Stimulated activated CD8-positive, alpha-beta memory T cell treated with anti-CD3 and anti-CD28 coated beads, Interleukin-7, amount 100 ng/mL, for 1 hour (primary cell): ENCODE measurements around the gene CHIC1.
"Not testable (repeated sequence)": the region's sequence is repeated elsewhere in the genome, so short reads cannot be mapped to it uniquely, and the experiment has no call there.

Experiments
- DNase-seq, 2 donors: peaks; one replicate each; pipeline ENCODE4 v3.0.0-alpha.2; 2020; ENCODE audit warnings: low read depth in 2 of 2

Gene CHIC1

DNA sequence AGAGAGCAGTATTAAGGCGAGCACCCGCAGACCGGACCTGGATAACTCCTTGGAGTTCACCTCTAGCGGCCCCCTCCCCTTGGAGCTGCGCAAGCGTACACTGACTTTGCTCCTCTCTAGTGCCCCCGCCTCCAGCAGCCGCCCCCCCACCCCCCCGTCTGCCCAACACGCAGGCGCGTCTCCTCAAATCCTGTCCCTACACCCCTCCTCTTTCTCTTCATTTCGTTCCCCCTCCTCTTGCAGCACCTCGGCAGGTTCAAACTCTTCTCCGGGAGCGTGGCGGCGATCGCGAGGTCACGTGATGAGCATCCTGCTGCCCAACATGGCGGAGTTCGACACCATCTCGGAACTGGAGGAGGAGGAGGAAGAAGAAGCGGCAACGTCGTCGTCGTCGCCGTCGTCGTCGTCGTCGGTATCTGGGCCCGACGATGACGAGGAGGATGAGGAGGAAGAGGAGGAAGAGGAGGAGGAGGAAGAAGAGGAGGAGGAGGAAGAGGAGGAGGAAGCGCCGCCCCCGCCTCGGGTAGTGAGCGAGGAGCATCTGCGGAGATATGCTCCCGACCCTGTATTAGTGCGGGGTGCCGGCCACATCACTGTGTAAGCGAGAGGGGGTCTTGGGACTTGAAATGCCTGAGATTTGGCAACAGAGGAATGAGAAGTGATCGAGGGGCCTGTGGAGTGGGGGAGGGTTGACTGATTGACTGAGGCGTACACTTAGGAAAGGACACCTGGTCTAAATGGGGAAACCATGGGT, at the start of gene CHIC1:
TSS of gene CHIC1 (plus strand) at position 214 of the 754 bp plus-strand sequence. CDS start at position 302, 88 bp downstream.
- peak; percentile 30 to 48 for DNase-seq

GRCh38 chrX:73522823-73523222, 40.2 kb upstream of the CHIC1 start:
- DNase-seq = not testable (repeated sequence)

DNA sequence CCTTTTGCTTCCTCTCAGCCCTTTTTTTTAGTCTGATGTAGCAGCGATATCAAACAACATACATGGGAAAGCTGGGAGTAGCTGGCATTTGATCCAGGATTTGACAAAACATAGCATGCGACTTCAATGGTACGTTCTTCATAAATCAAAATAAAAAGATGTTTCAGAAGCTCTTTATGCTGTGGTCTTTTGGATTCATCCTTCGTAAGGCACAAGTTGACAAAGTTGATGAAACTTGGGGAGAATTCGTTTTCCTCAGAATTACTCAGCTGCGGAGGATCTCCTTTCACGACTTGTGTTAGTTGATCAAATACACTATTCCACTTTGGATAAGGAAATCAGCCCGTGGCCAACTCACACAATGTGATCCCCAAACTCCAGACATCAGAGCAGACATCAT, 38.1 kb upstream of the CHIC1 start:
- DNase-seq = no peak

DNA sequence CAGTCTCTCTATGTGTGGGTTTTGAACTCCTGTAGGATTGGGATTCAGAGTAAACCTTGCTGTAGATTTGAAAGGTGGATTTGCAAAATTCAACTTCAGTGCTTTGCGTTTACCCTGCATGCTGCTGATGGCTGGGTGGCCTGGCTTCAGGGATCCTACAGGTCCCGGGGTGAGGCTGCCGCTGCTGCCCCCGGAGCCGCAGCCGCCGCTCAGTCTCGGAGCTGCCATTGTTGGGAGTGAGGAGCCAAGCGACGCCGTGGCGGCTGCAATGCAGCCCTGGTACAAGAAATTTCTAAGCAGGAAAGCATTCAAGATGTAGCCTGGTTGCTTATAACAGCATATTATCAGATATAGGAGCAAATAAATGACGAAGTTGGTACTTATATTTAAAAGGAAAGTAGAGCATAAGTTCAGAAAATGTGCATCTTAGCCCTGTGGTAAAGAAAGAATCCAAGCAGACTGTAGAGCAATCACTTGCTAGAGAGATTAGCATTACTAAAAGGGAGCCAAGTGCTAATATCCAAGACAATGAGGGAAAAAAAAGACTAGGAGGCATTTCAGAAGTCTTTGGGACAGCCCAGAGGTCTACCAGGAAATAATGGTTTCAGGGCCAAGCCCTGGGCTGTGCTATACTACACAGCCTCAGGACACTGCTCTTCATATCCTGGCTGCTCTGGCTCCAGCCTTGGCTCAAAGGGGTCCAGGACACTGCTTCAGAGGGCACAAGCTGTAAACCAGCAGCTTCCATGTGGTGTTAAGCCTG, 36.9 kb upstream of the CHIC1 start:
- no peak for DNase-seq

DNA sequence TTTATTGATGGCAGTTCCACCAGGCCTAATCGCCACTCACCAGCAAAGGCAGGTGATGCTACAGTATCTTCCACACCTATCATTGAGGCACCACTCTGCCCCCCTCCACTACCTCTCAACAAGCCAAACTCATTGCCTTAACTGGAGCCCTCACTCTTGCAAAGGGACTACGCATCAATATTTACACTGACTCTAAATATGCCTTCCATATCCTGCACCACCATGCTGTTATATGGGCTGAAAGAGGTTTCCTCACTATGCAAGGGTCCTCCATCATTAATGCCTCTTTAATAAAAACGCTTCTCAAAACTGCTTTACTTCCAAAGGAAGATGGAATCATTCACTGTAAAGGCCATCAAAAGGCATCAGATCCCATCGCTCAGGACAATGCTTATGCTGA, 31.3 kb upstream of the CHIC1 start:
- DNase-seq = not testable (repeated sequence)

GRCh38 chrX:73556159-73556558, 6.8 kb upstream of the CHIC1 start:
- no peak for DNase-seq

DNA sequence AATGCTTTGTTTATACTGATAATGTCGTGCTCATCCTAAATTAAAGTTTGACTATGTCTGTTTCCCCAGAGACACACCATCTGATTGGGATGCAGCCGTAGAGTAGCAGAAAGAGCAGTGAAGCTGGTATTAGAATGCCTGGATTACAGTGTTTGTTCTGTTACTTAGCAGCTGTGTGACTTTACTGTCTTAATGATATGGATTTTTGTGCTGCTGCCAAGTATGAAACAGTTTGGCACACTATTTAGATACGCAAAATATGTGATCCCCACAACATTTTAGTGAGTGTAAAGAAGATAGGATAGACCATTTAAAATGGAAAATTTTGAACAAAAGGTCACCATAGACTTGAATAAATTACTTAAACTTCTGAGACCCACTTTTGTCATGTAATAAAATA, 1.2 kb upstream of the CHIC1 start:
- DNase-seq = no peak

DNA sequence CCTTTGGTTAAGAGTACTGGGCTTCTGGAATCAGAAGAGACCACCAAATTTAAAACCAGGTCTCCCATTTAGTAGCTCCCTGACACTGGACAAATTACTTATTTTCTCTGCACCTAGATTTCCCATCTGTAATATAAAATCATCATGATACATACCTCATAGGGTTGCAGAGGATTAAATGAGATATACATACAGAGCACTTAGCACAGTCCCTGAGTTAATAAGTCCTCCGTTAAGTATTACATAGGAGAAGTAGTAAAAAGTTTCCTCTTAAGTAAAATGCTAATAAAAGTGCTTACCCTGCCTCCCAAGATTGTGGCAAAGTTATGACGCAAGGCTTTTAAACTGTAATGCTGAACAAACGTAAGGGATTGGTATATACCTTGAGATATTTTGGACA, 539 bp upstream of the CHIC1 start:
- no peak for DNase-seq

DNA sequence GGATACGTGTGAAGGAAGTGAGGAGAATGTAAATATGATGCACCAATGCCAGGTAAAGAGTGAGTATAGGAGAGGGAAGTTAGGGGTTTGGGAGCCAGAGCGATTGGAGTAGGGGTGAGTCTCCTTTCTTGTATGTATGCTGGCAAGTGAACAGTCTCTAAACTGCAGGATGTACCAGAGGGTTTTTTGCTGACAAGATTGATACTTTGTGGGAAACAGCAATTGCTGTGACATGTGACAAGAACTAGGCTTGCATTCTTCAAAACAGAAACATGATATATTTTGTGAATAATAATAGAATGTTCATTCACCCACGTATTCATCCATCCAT, 706 bp downstream of the CHIC1 start:
- DNase-seq = no peak

GRCh38 chrX:73577361-73577760, 14.4 kb downstream of the CHIC1 start:
- no peak for DNase-seq

GRCh38 chrX:73581002-73581628, 18.1 kb downstream of the CHIC1 start:
- no peak for DNase-seq

DNA sequence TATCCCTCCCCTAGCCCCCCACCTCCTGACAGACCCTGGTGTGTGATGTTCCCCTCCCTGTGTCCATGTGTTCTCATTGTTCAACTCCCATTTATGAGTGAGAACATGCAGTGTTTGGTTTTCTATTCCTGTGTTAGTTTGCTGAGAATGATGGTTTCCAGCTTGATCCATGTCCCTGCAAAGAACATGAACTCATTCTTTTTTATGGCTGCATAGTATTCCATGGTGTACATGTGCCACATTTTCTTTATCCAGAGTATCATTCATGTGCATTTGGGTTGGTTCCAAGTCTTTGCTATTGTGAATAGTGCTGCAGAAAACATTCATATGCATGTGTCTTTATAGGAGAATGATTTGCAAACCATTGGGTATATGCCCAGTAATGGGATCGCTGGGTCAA, 34.8 kb downstream of the CHIC1 start:
- not testable (repeated sequence) for DNase-seq

DNA sequence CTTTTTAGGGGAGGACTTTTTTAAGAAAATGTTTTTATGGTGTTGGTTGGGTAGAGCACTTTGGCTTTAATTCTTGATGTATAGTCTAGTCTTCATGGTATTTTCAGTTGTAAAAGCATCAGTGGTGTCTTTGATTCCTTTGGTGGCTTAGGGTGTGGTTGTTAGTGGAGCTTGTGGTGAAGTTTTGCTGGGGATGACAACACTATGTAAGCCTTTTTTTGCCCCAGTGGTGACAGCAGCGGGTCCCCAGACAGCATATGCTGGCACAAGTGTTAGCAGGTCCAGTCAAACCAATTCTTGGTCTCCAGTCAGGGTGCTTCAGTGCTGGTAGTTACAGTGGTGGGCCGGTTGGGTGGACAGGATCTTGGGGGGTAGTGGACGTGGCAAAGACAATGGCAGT, 52.0 kb downstream of the CHIC1 start:
- no peak for DNase-seq

- DNase-seq = not testable (repeated sequence)
Observed at GRCh38 chrX:73641669-73642068, 78.7 kb downstream of the CHIC1 start.

DNA sequence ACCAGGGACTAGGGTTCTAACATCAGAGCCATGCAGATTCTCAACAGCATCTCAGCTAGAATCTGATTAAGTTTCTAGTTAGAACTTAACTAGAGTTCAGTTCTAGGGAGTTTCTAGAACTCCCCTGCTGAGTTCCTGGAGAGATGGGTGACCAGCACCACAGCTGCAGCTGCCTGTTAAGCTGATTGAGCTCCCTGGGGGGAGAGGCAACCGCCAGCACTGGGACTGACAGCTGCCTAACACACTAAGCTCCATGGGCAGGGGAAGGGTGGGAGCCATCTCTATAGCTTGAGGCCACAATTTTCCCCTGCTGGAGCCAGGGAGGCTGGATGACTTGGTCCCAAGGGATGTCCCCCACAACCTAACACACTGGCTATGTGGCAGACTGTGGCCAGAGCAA, 84.2 kb downstream of the CHIC1 start:
- DNase-seq = no peak

DNA sequence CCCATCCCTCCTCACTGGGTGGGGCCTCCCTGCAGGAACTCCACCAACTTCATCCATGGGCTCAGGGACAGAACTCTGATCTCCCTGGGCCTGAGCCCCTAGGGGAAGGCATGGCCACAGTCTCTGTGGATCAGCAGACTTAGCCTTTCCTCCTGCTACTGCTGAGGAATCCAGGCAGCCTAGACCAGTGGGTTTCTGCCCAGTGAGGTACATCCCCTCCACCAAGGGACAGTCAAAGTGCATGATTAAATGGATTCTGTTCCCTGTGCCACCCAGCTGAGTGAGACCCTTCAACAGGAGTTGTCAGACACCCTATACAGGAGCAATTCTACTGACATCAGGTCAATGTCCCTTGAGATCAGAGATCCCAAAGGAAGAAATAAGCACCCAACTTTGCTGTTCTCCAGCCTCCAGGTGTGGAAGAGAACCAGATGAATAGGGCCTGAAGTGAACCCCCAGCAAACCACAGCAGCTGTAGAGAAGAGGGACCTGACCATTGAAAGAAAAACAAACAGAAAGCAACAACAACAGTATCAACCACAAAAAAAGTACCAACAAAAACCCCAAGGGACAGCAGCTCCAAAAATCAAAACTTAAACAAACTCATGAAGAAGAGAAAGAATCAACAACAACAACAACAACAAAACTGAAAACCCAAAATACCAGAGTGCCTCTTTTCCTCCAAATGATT, 84.8 kb downstream of the CHIC1 start:
- no peak for DNase-seq

- DNase-seq = not testable (repeated sequence)
Observed at GRCh38 chrX:73661322-73661721, 98.3 kb downstream of the CHIC1 start.

DNA sequence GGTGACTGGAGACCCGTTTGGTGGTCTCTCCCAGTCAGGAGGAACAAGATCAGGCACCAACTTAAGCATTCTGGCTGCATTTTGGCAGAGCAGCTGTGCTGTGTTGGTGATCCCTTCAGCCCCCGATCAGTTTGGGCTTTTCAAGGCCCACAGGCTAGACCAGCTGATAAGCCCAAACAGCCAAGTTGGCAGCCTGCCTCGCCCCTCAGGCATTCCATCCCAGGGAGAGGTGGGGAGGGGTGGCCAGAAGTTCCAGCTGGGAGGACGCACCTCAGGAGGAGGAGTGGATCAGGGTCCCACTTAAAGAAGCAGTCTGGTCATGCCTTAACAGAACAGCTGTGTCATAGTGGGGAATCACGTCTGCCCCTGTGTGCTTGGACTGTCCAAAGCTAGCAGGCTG, 105.8 kb downstream of the CHIC1 start:
- DNase-seq = no peak

DNA sequence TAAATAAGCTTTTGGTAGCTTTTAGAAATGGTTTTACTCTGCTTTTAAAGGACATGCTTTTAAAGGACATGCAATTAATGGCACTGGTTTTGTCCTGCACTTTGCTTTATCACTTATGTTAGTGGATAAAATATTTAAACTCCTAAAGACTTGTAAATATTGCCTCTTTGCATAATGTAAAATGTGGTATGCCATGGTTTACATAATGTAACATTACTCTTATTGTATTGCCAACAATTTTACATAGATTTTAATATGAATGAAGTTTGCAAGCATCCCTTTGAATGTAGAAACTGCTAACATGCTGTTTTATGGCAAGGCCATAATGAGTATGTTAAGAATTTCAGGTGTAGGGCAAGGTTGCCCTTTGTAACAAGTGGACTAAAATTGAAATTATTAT, 118.4 kb downstream of the CHIC1 start:
- DNase-seq = no peak

DNA sequence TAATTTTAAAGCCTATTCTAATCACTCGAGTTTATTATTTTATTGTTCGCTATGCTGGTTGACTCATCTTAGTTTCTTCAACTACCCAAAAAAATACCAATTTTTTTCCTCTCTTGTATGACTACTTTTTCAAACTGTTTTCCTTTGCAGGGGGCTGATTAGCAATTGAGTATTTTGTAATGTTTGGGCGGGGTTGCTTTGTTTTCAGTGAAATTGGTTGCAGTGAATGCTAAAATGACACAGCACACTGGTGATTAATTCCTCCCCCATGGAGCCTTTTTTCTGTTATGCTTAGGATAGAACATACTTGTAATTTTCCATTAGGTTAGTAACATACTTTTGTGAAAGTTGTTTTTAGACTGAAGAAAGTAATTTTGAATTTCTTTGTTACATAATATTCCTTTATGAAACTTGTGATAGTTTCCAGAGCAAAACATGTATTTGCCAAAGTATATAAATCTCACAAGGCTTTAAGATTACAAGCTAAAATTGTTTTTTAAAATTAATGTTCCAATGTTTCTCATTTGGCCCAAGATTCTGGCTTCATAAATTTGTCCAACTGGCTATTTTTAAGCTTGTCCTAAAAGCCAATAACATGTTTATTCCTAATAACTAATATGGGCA, 120.4 kb downstream of the CHIC1 start:
- DNase-seq = no peak

- not testable (repeated sequence) for DNase-seq
Observed at GRCh38 chrX:73707014-73707413, 144.0 kb downstream of the CHIC1 start.

GRCh38 chrX:73728602-73729001, 165.6 kb downstream of the CHIC1 start:
- no peak for DNase-seq
